Mesenteric fat pad (tissue), 1 donor: ENCODE results near the gene SNTG2. TPM values are rescaled to one million over a fixed set of nuclear protein-coding genes. Genes with fewer than 3 reads are reported as not detected.

Experiments used
- DNase-seq: peaks from one replicate; pipeline ENCODE4 v3.0.0-alpha.2; 2020; ENCODE audit warnings: low spot score
- total RNA-seq: library from RNA; stranded (reverse); fragmentation: NEBNext Ultra II Directional; extraction: Animal tissue kit (Norgen Biotek cat#: 25700); gene quantifications from one replicate; pipeline ENCODE4 v1.2.1, GENCODE V29; 2021
- donor health status: DM: yes; HTN: yes; CAD: no.

SNTG2 gene
- total RNA-seq, 1 donor from 2014 or later: 5.6 TPM

- DNase-seq: no peak
Measured at GRCh38 chr2:1047485-1047884, 96.8 kb downstream of the SNTG2 start.

GRCh38 chr2:1049691-1050090, 99.0 kb downstream of the SNTG2 start:
- DNase-seq: no peak

- no peak for DNase-seq
Measured at GRCh38 chr2:1051075-1051474, 100.4 kb downstream of the SNTG2 start.

GRCh38 chr2:1052771-1053191, 102.1 kb downstream of the SNTG2 start:
- no peak for DNase-seq

- no peak for DNase-seq
Measured at GRCh38 chr2:1053786-1054185, 103.1 kb downstream of the SNTG2 start.

GRCh38 chr2:1054399-1054798, 103.8 kb downstream of the SNTG2 start:
- no peak for DNase-seq

- no peak for DNase-seq
Measured at GRCh38 chr2:1055014-1055595, 104.5 kb downstream of the SNTG2 start.

- DNase-seq: no peak
Measured at GRCh38 chr2:1060372-1060771, 109.7 kb downstream of the SNTG2 start.

- DNase-seq: no peak
Measured at GRCh38 chr2:1060987-1061386, 110.3 kb downstream of the SNTG2 start.

GRCh38 chr2:1068241-1068640, 117.6 kb downstream of the SNTG2 start:
- no peak for DNase-seq

GRCh38 chr2:1068822-1069221, 118.2 kb downstream of the SNTG2 start:
- DNase-seq: no peak

- DNase-seq: no peak
Measured at GRCh38 chr2:1069847-1070246, 119.2 kb downstream of the SNTG2 start.

GRCh38 chr2:1070601-1071000, 120.0 kb downstream of the SNTG2 start:
- no peak for DNase-seq

GRCh38 chr2:1071650-1072049, 121.0 kb downstream of the SNTG2 start:
- no peak for DNase-seq

GRCh38 chr2:1072250-1072649, 121.6 kb downstream of the SNTG2 start:
- DNase-seq: no peak

- DNase-seq: no peak
Measured at GRCh38 chr2:1077911-1078310, 127.3 kb downstream of the SNTG2 start.

GRCh38 chr2:1078326-1078725, 127.7 kb downstream of the SNTG2 start:
- no peak for DNase-seq

- no peak for DNase-seq
Measured at GRCh38 chr2:1079873-1080799, 129.5 kb downstream of the SNTG2 start.

GRCh38 chr2:1081451-1082225, 131.0 kb downstream of the SNTG2 start:
- no peak for DNase-seq

- no peak for DNase-seq
Measured at GRCh38 chr2:1082456-1083205, 132.0 kb downstream of the SNTG2 start.

GRCh38 chr2:1088192-1088860, 137.7 kb downstream of the SNTG2 start:
- DNase-seq: no peak
